NCI-H2107 treated with DMSO at 0.1 percent for 48 hours (cell line): ENCODE measurements around the gene SLC25A27.

Experiments used
- DNase-seq: peaks from one replicate; lab custom pipeline; 2025; ENCODE audit not compliant: unreplicated experiment; lab: John Stamatoyannopoulos, UW

Gene SLC25A27

GRCh38 chr6:46706464-46706863 lies 53.7 kb downstream of the SLC25A27 start:
- no peak for DNase-seq

- DNase-seq, result no peak
These were observed 58.7 kb downstream of the SLC25A27 start for GRCh38 chr6:46711491-46711890.

- no peak for DNase-seq
These were observed 62.4 kb downstream of the SLC25A27 start for GRCh38 chr6:46715141-46715540.

- DNase-seq, result no peak
These were observed 66.3 kb downstream of the SLC25A27 start for GRCh38 chr6:46719099-46719498.

GRCh38 chr6:46720401-46720800 lies 67.6 kb downstream of the SLC25A27 start:
- no peak for DNase-seq
